GM20000 (cell line): Measurements from ENCODE around the gene PLGRKT.
"Not testable (repeated sequence)": the region's sequence is repeated elsewhere in the genome, so short reads cannot be mapped to it uniquely, and the experiment has no call there.

Source experiments
- DNase-seq: peaks from one replicate; pipeline ENCODE4 v3.0.0; 2012; ENCODE audit warnings: low spot score
- TF ChIP-seq, protein P1 (sequence below): IDR thresholded peaks from 2 replicates; pipeline ENCODE4 v1.5.1; 2012; ENCODE audit warnings: mild to moderate bottlenecking, control low read depth; ENCODE audit errors: extremely low read depth, missing control alignments

The PLGRKT gene

DNA sequence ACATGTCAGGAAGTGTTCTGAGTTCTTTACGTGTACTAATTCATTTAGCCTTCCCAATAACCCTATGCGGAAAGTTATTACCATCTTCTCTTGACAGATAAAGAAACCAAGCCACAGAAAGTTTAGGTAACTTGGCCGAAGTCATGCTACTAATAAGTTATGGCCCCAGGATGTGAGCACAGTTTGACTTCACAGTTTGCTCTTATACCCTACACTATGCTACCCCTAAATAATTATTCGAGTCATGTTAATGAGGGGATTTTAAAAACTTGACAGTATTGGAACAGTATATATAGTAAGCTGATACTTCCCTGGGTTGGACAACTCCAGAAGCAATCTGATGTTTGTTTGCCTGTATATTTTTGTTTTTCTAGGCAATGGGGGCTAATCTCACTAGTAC, 43.2 kb upstream of the PLGRKT start:
- DNase-seq: no peak
- TF ChIP-seq, protein P1, sequence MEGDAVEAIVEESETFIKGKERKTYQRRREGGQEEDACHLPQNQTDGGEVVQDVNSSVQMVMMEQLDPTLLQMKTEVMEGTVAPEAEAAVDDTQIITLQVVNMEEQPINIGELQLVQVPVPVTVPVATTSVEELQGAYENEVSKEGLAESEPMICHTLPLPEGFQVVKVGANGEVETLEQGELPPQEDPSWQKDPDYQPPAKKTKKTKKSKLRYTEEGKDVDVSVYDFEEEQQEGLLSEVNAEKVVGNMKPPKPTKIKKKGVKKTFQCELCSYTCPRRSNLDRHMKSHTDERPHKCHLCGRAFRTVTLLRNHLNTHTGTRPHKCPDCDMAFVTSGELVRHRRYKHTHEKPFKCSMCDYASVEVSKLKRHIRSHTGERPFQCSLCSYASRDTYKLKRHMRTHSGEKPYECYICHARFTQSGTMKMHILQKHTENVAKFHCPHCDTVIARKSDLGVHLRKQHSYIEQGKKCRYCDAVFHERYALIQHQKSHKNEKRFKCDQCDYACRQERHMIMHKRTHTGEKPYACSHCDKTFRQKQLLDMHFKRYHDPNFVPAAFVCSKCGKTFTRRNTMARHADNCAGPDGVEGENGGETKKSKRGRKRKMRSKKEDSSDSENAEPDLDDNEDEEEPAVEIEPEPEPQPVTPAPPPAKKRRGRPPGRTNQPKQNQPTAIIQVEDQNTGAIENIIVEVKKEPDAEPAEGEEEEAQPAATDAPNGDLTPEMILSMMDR: no peak

DNA sequence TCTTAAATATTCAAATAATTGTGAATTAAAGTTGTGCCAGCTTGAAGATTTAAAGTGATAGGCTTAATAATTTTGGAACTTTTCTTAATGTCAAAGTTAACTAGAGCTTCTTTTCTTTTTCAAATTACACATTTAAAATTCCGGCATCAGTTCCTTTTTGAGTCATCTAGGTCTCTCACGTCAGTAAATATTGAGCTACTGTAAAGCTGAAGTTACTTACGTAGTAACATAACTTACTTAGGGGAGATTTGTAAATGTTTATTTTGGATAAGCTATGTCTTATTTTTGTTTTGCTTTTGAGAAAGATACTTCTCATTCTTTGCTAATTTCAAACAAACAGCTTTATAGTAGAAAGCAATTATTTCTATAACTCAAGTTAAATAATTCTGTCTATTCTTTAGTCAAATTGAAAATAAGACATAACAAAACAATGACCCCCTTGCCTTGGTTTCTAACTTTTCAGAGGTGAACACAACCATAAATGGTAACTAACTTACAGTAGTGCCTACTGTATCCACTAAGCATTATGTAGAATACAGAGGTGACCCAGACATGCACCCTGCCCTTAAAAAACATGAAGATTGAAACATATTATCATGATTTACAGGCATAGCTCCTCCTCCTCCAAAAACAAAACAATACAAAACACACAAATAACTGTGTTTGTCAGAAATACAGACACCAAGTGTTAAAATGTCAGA, 42.4 kb upstream of the PLGRKT start:
- DNase-seq: peak; percentile 35
- TF ChIP-seq, protein P1: no peak

DNA sequence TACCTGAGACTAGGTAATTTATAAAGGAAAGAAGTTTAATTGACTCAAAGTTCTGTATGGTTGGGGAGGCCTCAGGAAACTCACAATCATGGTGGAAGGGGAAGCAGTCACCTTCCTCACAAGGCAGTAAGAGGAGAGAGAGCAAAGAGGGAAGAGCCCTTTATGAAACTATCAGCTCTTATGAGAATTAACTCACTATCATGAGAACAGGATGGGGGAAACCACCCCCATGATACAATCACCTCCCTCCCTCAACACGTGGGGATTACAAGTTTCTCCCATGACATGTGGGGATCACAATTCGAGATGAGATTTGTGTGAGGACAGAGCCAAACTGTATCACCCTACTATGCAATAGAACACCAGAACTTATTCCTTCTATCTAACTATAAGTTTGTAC, 40.5 kb upstream of the PLGRKT start:
- TF ChIP-seq, protein P1: no peak
- no peak for DNase-seq

DNA sequence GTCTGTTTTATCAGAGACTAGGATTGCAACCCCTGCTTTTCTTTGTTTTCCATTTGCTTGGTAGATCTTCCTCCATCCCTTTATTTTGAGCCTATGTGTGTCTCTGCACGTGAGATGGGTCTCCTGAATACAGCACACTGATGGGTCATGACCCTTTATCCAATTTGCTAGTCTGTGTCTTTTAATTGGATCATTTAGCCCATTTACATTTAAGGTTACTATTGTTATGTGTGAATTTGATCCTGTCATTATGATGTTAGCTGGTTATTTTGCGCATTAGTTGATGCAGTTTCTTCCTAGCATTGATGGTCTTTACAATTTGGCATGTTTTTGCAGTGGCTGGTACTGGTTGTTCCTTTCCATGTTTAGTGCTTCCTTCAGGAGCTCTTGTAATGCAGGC, 37.9 kb upstream of the PLGRKT start:
- DNase-seq: not testable (repeated sequence)

DNA sequence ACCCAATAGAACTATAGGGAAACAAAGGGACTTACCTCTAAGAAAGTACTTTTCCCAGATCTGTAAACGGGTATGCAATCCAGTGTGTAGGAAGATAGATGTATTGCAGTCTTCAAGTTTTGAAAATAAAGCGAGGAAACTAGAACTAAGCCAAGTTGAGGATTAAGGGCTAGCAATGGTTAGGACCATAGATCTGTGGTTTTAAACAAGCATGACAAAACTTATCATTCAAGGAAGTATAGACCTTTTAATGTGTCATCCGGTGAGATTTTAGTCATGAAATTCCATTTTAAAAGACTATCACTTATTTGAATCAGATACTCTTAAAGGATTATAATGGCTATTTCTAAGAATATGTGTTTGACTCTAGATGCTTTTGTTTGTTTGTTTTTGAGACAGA, 33.1 kb upstream of the PLGRKT start:
- DNase-seq: no peak
- TF ChIP-seq, protein P1: no peak

DNA sequence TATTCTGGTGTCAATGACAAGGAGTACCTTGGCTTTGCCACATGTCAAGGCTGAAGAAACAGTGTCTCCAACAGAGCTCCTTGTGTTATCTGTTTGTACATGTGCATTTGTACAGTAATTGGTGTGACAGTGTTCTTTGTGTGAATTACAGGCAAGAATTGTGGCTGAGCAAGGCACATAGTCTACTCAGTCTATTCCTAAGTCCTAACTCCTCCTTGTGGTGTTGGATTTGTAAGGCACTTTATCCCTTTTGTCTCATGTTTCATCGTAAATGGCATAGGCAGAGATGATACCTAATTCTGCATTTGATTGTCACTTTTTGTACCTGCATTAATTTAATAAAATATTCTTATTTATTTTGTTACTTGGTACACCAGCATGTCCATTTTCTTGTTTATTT, 32.4 kb upstream of the PLGRKT start:
- TF ChIP-seq, protein P1: no peak
- DNase-seq: no peak

DNA sequence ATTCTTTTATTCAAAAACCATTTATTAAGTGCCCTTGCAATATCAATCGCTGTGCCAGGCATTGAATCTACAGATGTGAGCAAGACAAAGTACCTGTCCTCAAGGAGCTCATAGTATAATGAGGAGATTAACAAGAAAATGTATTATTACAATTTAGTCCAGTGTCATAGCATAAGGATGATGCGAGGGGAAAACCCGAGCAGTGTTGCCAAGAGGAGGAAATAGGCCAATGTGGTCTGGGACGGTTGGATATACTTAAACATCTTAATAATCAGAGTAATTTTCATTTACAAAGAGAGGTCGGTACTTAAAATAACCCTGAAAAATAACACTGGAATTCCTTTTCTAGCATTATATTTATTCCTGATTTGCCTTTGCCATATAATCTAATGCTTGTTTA, 31.1 kb upstream of the PLGRKT start:
- TF ChIP-seq, protein P1: no peak

DNA sequence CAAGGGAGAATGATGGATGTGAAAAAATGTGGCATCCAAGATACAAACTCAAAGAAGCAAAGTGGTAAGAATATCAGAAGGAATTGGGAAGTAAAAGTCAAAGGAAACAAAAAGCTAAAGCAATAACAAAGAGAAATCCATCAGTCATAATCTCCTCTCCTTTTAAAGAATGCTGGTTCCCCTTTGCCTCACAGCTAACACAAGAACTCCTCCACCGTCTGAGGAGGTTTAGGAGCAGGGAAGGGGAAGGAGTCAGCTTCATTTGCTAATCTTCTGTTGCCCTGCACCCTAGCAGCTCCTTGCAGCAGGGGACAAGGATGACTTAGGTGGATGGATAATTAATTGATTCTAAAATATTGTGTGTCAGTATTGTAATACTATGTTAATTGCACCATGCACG, 29.0 kb upstream of the PLGRKT start:
- TF ChIP-seq, protein P1: no peak
- DNase-seq: no peak

More for the DNA sequence above, 31.1 kb upstream of the PLGRKT start:
- no peak for DNase-seq
